ENCODE measurements around the gene SLC25A5.

Gene SLC25A5

GRCh38 chrX:119474615-119475388 lies 6.6 kb downstream of the SLC25A5 start:
- H3K4me3 ChIP-seq (ENCODE audit: low read length), result no peak overlapping the region
- TF ChIP-seq, protein P1, sequence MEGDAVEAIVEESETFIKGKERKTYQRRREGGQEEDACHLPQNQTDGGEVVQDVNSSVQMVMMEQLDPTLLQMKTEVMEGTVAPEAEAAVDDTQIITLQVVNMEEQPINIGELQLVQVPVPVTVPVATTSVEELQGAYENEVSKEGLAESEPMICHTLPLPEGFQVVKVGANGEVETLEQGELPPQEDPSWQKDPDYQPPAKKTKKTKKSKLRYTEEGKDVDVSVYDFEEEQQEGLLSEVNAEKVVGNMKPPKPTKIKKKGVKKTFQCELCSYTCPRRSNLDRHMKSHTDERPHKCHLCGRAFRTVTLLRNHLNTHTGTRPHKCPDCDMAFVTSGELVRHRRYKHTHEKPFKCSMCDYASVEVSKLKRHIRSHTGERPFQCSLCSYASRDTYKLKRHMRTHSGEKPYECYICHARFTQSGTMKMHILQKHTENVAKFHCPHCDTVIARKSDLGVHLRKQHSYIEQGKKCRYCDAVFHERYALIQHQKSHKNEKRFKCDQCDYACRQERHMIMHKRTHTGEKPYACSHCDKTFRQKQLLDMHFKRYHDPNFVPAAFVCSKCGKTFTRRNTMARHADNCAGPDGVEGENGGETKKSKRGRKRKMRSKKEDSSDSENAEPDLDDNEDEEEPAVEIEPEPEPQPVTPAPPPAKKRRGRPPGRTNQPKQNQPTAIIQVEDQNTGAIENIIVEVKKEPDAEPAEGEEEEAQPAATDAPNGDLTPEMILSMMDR (IDR thresholded peaks at IDR 0.05; ENCODE audit: insufficient read depth, low read depth, low read length, missing control alignments), result no peak
- no peak for DNase-seq (ENCODE audit: low read depth)

GRCh38 chrX:119475389-119476101 lies 7.3 kb downstream of the SLC25A5 start:
- peak; percentile 52 for DNase-seq (ENCODE audit: low read depth)
- TF ChIP-seq, protein P1 (IDR thresholded peaks at IDR 0.05; ENCODE audit: insufficient read depth, low read depth, low read length, missing control alignments), result no peak
- no peak overlapping the region for H3K4me3 ChIP-seq (ENCODE audit: low read length)

GRCh38 chrX:119477812-119478232 lies 9.6 kb downstream of the SLC25A5 start:
- H3K4me3 ChIP-seq (ENCODE audit: low read length), result no peak overlapping the region
- TF ChIP-seq, protein P1 (IDR thresholded peaks at IDR 0.05; ENCODE audit: insufficient read depth, low read depth, low read length, missing control alignments), result no peak
- DNase-seq (ENCODE audit: low read depth), result peak; percentile 60

GRCh38 chrX:119478504-119478903 lies 10.3 kb downstream of the SLC25A5 start:
- TF ChIP-seq, protein P1 (IDR thresholded peaks at IDR 0.05; ENCODE audit: insufficient read depth, low read depth, low read length, missing control alignments), result no peak

GRCh38 chrX:119479845-119480244 lies 11.6 kb downstream of the SLC25A5 start:
- DNase-seq (ENCODE audit: low read depth), result peak; percentile 90
- TF ChIP-seq, protein P1 (IDR thresholded peaks at IDR 0.05; ENCODE audit: insufficient read depth, low read depth, low read length, missing control alignments), result no peak
- H3K4me3 ChIP-seq (ENCODE audit: low read length), result no peak overlapping the region

More at GRCh38 chrX:119478504-119478903, 10.3 kb downstream of the SLC25A5 start:
- no peak overlapping the region for H3K4me3 ChIP-seq (ENCODE audit: low read length)
- DNase-seq (ENCODE audit: low read depth), result no peak

DNA sequence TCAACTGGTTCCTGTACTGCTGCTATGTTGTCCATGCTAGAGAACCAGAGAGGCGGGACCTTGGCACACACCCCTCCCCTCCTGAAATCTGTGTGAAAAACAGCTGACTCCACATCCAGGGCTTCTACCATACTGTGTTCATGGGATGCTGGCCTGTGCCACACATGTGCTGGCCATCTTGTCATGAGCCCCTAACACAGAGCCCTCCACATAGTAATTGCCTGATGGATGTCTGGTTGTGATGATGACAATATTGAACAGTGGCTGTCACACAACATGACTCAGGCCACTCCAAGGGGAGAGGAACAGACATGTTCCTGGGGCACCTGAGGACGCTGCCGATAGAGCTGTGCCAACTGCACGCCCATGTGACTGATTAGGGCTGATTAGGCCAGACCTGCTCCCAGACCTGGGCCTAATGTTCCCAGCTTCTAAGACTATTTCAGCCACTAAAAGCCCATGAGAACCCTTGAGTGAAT lies 13.1 kb downstream of the SLC25A5 start:
- peak; percentile 57 for DNase-seq (ENCODE audit: low read depth)
- TF ChIP-seq, protein P1 (IDR thresholded peaks at IDR 0.05; ENCODE audit: insufficient read depth, low read depth, low read length, missing control alignments), result no peak
- no peak overlapping the region for H3K4me3 ChIP-seq (ENCODE audit: low read length)

Data from epithelial cell of esophagus (primary cell).